ENCODE data around the gene POLA1. TPM values are rescaled to one million over a fixed set of nuclear protein-coding genes. Genes with fewer than 3 reads are reported as not detected.

The POLA1 gene
- total RNA-seq, 1 donor from 2014 or later, result 13.2 TPM

- Mint-ChIP-seq H3K9me3 (ENCODE audit: unreplicated experiment) (peaks cover 2% of the 10 kb centered on the region), H3K27me3 (ENCODE audit: unreplicated experiment) (no peaks in the 10 kb centered on the region), H3K36me3 (ENCODE audit: unreplicated experiment) (no peaks in the 10 kb centered on the region), H3K4me3 (ENCODE audit: unreplicated experiment) (no peak overlapping the region), H3K27ac (ENCODE audit: unreplicated experiment) (no peak overlapping the region), H3K4me1 (ENCODE audit: low read depth, unreplicated experiment) (no peaks in the 10 kb centered on the region)
- DNase-seq, result no peak
- TF ChIP-seq CTCF (IDR thresholded peaks at IDR 0.05; ENCODE audit: partially characterized antibody, unreplicated experiment), result no peak
Observed at GRCh38 chrX:24920769-24921168, 227.1 kb downstream of the POLA1 start.

- Mint-ChIP-seq H3K4me3 (ENCODE audit: unreplicated experiment) (no peak overlapping the region), H3K36me3 (ENCODE audit: unreplicated experiment) (no peaks in the 10 kb centered on the region), H3K9me3 (ENCODE audit: unreplicated experiment) (no peaks in the 10 kb centered on the region), H3K4me1 (ENCODE audit: low read depth, unreplicated experiment) (no peaks in the 10 kb centered on the region), H3K27me3 (ENCODE audit: unreplicated experiment) (no peaks in the 10 kb centered on the region), H3K27ac (ENCODE audit: unreplicated experiment) (no peak overlapping the region)
- TF ChIP-seq CTCF (IDR thresholded peaks at IDR 0.05; ENCODE audit: partially characterized antibody, unreplicated experiment), result no peak
- DNase-seq, result no peak
Observed at GRCh38 chrX:24925430-24925829, 231.7 kb downstream of the POLA1 start.

GRCh38 chrX:24927372-24927771 is 233.7 kb downstream of the POLA1 start:
- Mint-ChIP-seq H3K4me1 (ENCODE audit: low read depth, unreplicated experiment) (no peaks in the 10 kb centered on the region), H3K9me3 (ENCODE audit: unreplicated experiment) (no peaks in the 10 kb centered on the region), H3K36me3 (ENCODE audit: unreplicated experiment) (no peaks in the 10 kb centered on the region), H3K27ac (ENCODE audit: unreplicated experiment) (no peak overlapping the region), H3K27me3 (ENCODE audit: unreplicated experiment) (no peaks in the 10 kb centered on the region), H3K4me3 (ENCODE audit: unreplicated experiment) (no peak overlapping the region)
- no peak for TF ChIP-seq CTCF (IDR thresholded peaks at IDR 0.05; ENCODE audit: partially characterized antibody, unreplicated experiment)
- no peak for DNase-seq

GRCh38 chrX:24928114-24928513 is 234.4 kb downstream of the POLA1 start:
- TF ChIP-seq CTCF (IDR thresholded peaks at IDR 0.05; ENCODE audit: partially characterized antibody, unreplicated experiment), result no peak
- H3K4me3 Mint-ChIP-seq (ENCODE audit: unreplicated experiment), result no peak overlapping the region
- H3K36me3 Mint-ChIP-seq (ENCODE audit: unreplicated experiment), result no peaks in the 10 kb centered on the region
- H3K9me3 Mint-ChIP-seq (ENCODE audit: unreplicated experiment), result no peaks in the 10 kb centered on the region
- DNase-seq, result no peak
- no peaks in the 10 kb centered on the region for H3K4me1 Mint-ChIP-seq (ENCODE audit: low read depth, unreplicated experiment)
- no peak overlapping the region for H3K27ac Mint-ChIP-seq (ENCODE audit: unreplicated experiment)
- no peaks in the 10 kb centered on the region for H3K27me3 Mint-ChIP-seq (ENCODE audit: unreplicated experiment)

GRCh38 chrX:24934279-24934678 is 240.6 kb downstream of the POLA1 start:
- Mint-ChIP-seq H3K4me1 (ENCODE audit: low read depth, unreplicated experiment) (no peaks in the 10 kb centered on the region), H3K4me3 (ENCODE audit: unreplicated experiment) (no peak overlapping the region), H3K27ac (ENCODE audit: unreplicated experiment) (no peak overlapping the region), H3K27me3 (ENCODE audit: unreplicated experiment) (no peaks in the 10 kb centered on the region), H3K36me3 (ENCODE audit: unreplicated experiment) (no peaks in the 10 kb centered on the region), H3K9me3 (ENCODE audit: unreplicated experiment) (no peaks in the 10 kb centered on the region)
- TF ChIP-seq CTCF (IDR thresholded peaks at IDR 0.05; ENCODE audit: partially characterized antibody, unreplicated experiment), result no peak
- no peak for DNase-seq
